ENCODE results near the gene KLHL30.

KLHL30 gene

GRCh38 chr2:238160206-238161129 lies 22.0 kb downstream of the KLHL30 start:
- DNase-seq (ENCODE audit: low read depth, low spot score): no peak
- no peak overlapping the region for H3K27ac ChIP-seq (ENCODE audit: low read length)

GRCh38 chr2:238161291-238162051 lies 23.0 kb downstream of the KLHL30 start:
- WGBS (ENCODE audit: insufficient coverage, insufficient read length): no CpG with 5 or more reads among the region's 21 CpGs
- Histone ChIP-seq H3K4me3 (ENCODE audit: low read length) (no peak overlapping the region), H3K27ac (ENCODE audit: low read length) (no peak overlapping the region), H3K27me3 (ENCODE audit: control insufficient read depth, insufficient read depth, low read length) (peaks cover 18% of the 10 kb centered on the region), H3K9me3 (ENCODE audit: control insufficient read depth, insufficient read depth, low read length) (no peaks in the 10 kb centered on the region), H3K36me3 (ENCODE audit: control insufficient read depth, insufficient read depth, low read length) (no peaks in the 10 kb centered on the region; the same call in 1 of the 2 replicates), H3K4me1 (ENCODE audit: control insufficient read depth, insufficient read depth, low read length) (peaks cover 4% of the 10 kb centered on the region; the same call in 1 of the 2 replicates)
- DNase-seq (ENCODE audit: low read depth, low spot score): no peak

More at GRCh38 chr2:238160206-238161129, 22.0 kb downstream of the KLHL30 start:
- no CpG with 5 or more reads among the region's 23 CpGs for WGBS (ENCODE audit: insufficient coverage, insufficient read length)
- Histone ChIP-seq H3K36me3 (ENCODE audit: control insufficient read depth, insufficient read depth, low read length) (no peaks in the 10 kb centered on the region; the same call in 1 of the 2 replicates), H3K27me3 (ENCODE audit: control insufficient read depth, insufficient read depth, low read length) (peaks cover 18% of the 10 kb centered on the region), H3K4me1 (ENCODE audit: control insufficient read depth, insufficient read depth, low read length) (peaks cover 4% of the 10 kb centered on the region; the same call in 1 of the 2 replicates), H3K9me3 (ENCODE audit: control insufficient read depth, insufficient read depth, low read length) (no peaks in the 10 kb centered on the region), H3K4me3 (ENCODE audit: low read length) (no peak overlapping the region)

GRCh38 chr2:238162251-238162845 lies 23.9 kb downstream of the KLHL30 start:
- whole genome bisulfite sequencing (ENCODE audit: insufficient coverage, insufficient read length): no CpG with 5 or more reads among the region's 14 CpGs
- H3K27me3 ChIP-seq (ENCODE audit: control insufficient read depth, insufficient read depth, low read length): peaks cover 18% of the 10 kb centered on the region
- H3K4me1 ChIP-seq (ENCODE audit: control insufficient read depth, insufficient read depth, low read length): peaks cover 4% of the 10 kb centered on the region; the same call in 1 of the 2 replicates

GRCh38 chr2:238162846-238163441 lies 24.5 kb downstream of the KLHL30 start:
- no peaks in the 10 kb centered on the region; the same call in 1 of the 2 replicates for H3K36me3 ChIP-seq (ENCODE audit: control insufficient read depth, insufficient read depth, low read length)
- WGBS (ENCODE audit: insufficient coverage, insufficient read length): no CpG with 5 or more reads among the region's 15 CpGs
- H3K4me3 ChIP-seq (ENCODE audit: low read length): no peak overlapping the region
- H3K9me3 ChIP-seq (ENCODE audit: control insufficient read depth, insufficient read depth, low read length): no peaks in the 10 kb centered on the region
- peaks cover 18% of the 10 kb centered on the region for H3K27me3 ChIP-seq (ENCODE audit: control insufficient read depth, insufficient read depth, low read length)
- peaks cover 4% of the 10 kb centered on the region; the same call in 1 of the 2 replicates for H3K4me1 ChIP-seq (ENCODE audit: control insufficient read depth, insufficient read depth, low read length)
- no peak for DNase-seq (ENCODE audit: low read depth, low spot score)
- no peak overlapping the region for H3K27ac ChIP-seq (ENCODE audit: low read length)

More at GRCh38 chr2:238162251-238162845, 23.9 kb downstream of the KLHL30 start:
- Histone ChIP-seq H3K36me3 (ENCODE audit: control insufficient read depth, insufficient read depth, low read length) (no peaks in the 10 kb centered on the region; the same call in 1 of the 2 replicates), H3K9me3 (ENCODE audit: control insufficient read depth, insufficient read depth, low read length) (no peaks in the 10 kb centered on the region), H3K27ac (ENCODE audit: low read length) (no peak overlapping the region), H3K4me3 (ENCODE audit: low read length) (no peak overlapping the region)
- DNase-seq (ENCODE audit: low read depth, low spot score): no peak

GRCh38 chr2:238163481-238164198 lies 25.2 kb downstream of the KLHL30 start:
- Histone ChIP-seq H3K27ac (ENCODE audit: low read length) (no peak overlapping the region), H3K9me3 (ENCODE audit: control insufficient read depth, insufficient read depth, low read length) (no peaks in the 10 kb centered on the region), H3K4me1 (ENCODE audit: control insufficient read depth, insufficient read depth, low read length) (peaks cover 4% of the 10 kb centered on the region; the same call in 1 of the 2 replicates), H3K4me3 (ENCODE audit: low read length) (peak overlapping the region; percentile 47; the same call in 1 of the 2 replicates), H3K36me3 (ENCODE audit: control insufficient read depth, insufficient read depth, low read length) (no peaks in the 10 kb centered on the region; the same call in 1 of the 2 replicates), H3K27me3 (ENCODE audit: control insufficient read depth, insufficient read depth, low read length) (peaks cover 18% of the 10 kb centered on the region)
- no peak for DNase-seq (ENCODE audit: low read depth, low spot score)
- no CpG with 5 or more reads among the region's 95 CpGs for WGBS (ENCODE audit: insufficient coverage, insufficient read length)

- no CpG with 5 or more reads among the region's 8 CpGs for WGBS (ENCODE audit: insufficient coverage, insufficient read length)
- Histone ChIP-seq H3K4me1 (ENCODE audit: control insufficient read depth, insufficient read depth, low read length) (peaks cover 1% of the 10 kb centered on the region; the same call in 1 of the 2 replicates), H3K27me3 (ENCODE audit: control insufficient read depth, insufficient read depth, low read length) (peaks cover 14% of the 10 kb centered on the region), H3K27ac (ENCODE audit: low read length) (no peak overlapping the region), H3K4me3 (ENCODE audit: low read length) (no peak overlapping the region), H3K36me3 (ENCODE audit: control insufficient read depth, insufficient read depth, low read length) (no peaks in the 10 kb centered on the region; the same call in 1 of the 2 replicates), H3K9me3 (ENCODE audit: control insufficient read depth, insufficient read depth, low read length) (no peaks in the 10 kb centered on the region)
- DNase-seq (ENCODE audit: low read depth, low spot score): no peak
Observed at GRCh38 chr2:238164906-238165287, 26.4 kb downstream of the KLHL30 start.

- Histone ChIP-seq H3K9me3 (ENCODE audit: control insufficient read depth, insufficient read depth, low read length) (no peaks in the 10 kb centered on the region), H3K27me3 (ENCODE audit: control insufficient read depth, insufficient read depth, low read length) (peaks cover 14% of the 10 kb centered on the region), H3K36me3 (ENCODE audit: control insufficient read depth, insufficient read depth, low read length) (no peaks in the 10 kb centered on the region; the same call in 1 of the 2 replicates), H3K4me3 (ENCODE audit: low read length) (no peak overlapping the region), H3K27ac (ENCODE audit: low read length) (no peak overlapping the region), H3K4me1 (ENCODE audit: control insufficient read depth, insufficient read depth, low read length) (peaks cover 1% of the 10 kb centered on the region; the same call in 1 of the 2 replicates)
- WGBS (ENCODE audit: insufficient coverage, insufficient read length): no CpG with 5 or more reads among the region's 12 CpGs
- no peak for DNase-seq (ENCODE audit: low read depth, low spot score)
Observed at GRCh38 chr2:238165288-238165921, 26.9 kb downstream of the KLHL30 start.

GRCh38 chr2:238166391-238167343 lies 28.2 kb downstream of the KLHL30 start:
- Histone ChIP-seq H3K4me3 (ENCODE audit: low read length) (no peak overlapping the region), H3K27me3 (ENCODE audit: control insufficient read depth, insufficient read depth, low read length) (peaks cover 14% of the 10 kb centered on the region), H3K36me3 (ENCODE audit: control insufficient read depth, insufficient read depth, low read length) (peaks cover 2% of the 10 kb centered on the region), H3K27ac (ENCODE audit: low read length) (no peak overlapping the region), H3K4me1 (ENCODE audit: control insufficient read depth, insufficient read depth, low read length) (peaks cover 1% of the 10 kb centered on the region; the same call in 1 of the 2 replicates), H3K9me3 (ENCODE audit: control insufficient read depth, insufficient read depth, low read length) (no peaks in the 10 kb centered on the region)
- no peak for DNase-seq (ENCODE audit: low read depth, low spot score)
- no CpG with 5 or more reads among the region's 24 CpGs for WGBS (ENCODE audit: insufficient coverage, insufficient read length)

Measured in iPS DF 6.9 (cell line).